T-helper 1 cell treated with Interleukin-12 subunit alpha and Interleukin-12 subunit beta and Interleukin-4 antibody, amounts not matched to agents 30 ng/mL and 1 ng/mL, for 36 hours (primary cell): ENCODE data around the gene TBX10. TPM values are rescaled to one million over a fixed set of nuclear protein-coding genes. Genes with fewer than 3 reads are reported as not detected.
"Not testable (repeated sequence)": the region's sequence is repeated elsewhere in the genome, so short reads cannot be mapped to it uniquely, and the experiment has no call there.

Experiments used
- intact Hi-C: fragments of 100-400 bp; cut with micrococcal nuclease; formaldehyde crosslinking; loops from one replicate; pipeline ENCODE4 v1.15.1; 2024
- total RNA-seq: library from RNA; stranded (reverse); gene quantifications from 2 replicates; pipeline ENCODE4 v1.2.3, GENCODE V29; 2022

TBX10 gene
- total RNA-seq, 1 donor from 2014 or later = not detected

GRCh38 chr11:67632982-67633755 is 6.4 kb downstream of the TBX10 start:
- intact Hi-C loops = no loop called here

DNA sequence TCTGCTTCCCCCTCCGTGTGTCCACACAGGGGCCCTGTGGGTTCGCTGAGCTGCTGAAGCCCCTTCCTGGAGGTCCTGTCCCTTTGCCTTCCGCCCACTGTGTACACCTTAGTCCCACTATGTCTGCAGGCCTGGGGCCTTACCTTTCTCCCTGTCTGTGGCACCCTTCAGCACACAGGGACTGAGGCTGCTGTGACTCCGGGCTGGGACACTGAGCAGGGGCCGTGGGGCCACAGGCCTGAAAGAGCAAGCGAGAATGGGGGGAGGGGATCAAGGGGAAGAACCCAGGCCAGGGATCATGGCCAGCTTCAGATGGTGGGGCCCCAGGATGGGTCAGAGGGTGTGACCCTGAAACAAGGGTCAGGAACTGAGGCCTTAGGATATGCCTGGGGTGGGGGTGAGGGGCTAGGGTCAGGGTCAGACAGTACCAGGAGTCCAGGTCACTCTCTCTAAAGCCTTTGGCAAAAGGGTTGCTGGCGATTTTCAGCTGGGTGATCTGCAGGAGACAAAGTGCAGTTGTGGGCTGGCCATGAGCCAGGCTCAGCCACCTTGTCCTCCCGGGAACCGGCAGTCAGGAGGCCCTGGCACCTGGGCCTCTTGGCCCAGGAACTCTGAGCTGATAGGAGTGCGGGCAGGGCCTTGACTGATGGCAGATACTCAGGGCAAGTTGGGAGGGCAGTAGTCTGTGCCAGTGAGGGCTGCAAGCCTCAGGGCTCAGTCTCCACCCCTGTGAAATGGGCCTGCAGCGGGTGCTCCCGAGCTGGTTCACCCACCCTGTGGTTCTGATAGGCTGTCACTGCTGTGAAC is 7.2 kb downstream of the TBX10 start:
- intact Hi-C loops = no loop called here

GRCh38 chr11:67631853-67632174 is 7.7 kb downstream of the TBX10 start:
- intact Hi-C loops = no loop called here

DNA sequence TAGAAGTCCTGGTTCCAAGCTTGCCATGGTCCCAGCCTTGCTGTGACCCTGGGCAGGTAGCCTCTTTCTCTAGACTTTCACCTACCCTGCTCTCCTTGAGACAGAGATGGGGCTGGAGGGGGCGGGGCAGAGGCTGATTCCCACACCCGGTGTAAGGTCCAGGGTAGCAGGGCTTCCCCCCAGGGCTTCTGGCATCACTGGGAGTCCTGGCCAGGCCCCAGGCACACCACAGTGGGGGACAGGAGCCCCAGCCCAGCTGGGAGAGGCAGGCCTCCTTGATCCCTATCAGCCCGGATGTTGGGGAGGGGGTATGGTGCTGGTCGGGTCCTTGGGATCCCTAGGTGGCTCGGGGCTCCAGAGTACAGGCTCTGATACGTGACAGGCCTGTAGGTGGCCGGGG is 8.2 kb downstream of the TBX10 start:
- intact Hi-C loops = no loop called here

DNA sequence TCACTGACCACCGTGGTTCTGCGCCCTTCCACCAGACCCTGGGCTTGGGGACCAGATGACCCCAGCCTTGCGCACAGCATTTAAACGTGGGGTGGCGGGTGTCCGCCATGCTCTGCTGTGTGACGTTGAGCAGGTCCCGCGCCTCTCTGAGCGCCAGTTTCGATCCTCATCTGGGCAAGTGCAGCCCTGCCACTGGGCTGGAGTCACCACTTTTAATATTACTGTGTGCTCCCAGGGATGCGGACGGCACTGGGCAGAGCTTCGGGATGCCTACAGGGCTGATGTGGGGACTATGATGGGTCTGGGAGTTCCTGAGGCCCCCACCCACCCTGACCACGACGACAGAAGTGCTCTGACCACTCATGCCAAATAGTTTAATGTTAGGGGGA is 8.6 kb downstream of the TBX10 start:
- intact Hi-C loops = loop anchor here (1.0 kb wide), 4 partner anchors 174 to 399 kb away; partner anchors contain the start of genes NDUFS8 and POLD4

GRCh38 chr11:67630228-67630942 is 9.2 kb downstream of the TBX10 start:
- intact Hi-C loops = loop anchor here (1.0 kb wide), 4 partner anchors 175 to 400 kb away; partner anchors contain the start of genes NDUFS8 and POLD4

DNA sequence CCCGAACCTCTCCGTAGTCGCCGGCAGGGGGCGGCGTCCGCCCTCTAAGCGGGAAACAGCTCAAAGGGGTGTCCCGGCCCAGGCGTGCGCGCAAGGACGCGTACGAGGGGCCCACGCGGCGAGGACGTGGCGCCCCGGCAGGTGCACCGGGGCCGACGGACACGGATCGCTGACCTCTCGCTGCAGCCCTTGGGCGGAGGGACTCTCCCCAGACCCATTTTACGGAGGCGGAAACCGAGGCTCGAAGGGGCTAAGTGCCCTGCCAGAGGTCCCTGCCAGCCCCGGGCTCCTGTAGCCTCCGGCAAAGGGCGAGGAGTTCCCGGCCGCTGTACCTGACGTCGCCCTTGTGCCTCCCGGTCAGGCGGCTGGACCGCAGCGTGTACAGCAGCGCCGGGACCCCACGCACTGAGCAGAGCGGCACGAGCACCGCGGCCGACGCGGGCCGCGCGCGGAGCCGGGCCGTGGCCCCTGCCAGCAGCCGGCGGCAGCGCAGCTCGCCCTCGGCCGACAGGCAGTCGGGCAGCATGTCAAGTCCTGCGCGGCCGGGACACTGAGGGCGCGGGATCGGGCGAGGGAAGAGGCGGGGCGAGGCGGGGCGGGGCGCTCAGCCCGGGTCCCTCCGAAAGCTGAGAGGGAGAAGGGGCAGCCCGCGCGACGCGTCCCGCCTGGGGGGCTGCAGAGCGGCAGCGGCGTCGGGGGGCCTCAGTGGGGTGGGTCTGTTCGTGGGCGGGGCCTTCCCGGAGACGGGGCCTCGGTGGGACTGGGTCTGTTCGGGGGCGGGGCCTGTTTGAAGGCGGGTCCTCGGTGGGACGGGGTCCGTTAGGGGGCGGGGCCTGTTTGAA is 10.0 kb downstream of the TBX10 start, which contains the start of gene NUDT8:
TSS of gene NUDT8 (minus strand) at position 552 of the 842 bp plus-strand sequence. CDS start at position 526, 26 bp downstream.
- intact Hi-C loops = loop anchor here (1.0 to 5.0 kb wide), 10 partner anchors 15 to 401 kb away; partner anchors contain the start of genes CDK2AP2, GSTP1, NDUFS8 and NDUFV1

DNA sequence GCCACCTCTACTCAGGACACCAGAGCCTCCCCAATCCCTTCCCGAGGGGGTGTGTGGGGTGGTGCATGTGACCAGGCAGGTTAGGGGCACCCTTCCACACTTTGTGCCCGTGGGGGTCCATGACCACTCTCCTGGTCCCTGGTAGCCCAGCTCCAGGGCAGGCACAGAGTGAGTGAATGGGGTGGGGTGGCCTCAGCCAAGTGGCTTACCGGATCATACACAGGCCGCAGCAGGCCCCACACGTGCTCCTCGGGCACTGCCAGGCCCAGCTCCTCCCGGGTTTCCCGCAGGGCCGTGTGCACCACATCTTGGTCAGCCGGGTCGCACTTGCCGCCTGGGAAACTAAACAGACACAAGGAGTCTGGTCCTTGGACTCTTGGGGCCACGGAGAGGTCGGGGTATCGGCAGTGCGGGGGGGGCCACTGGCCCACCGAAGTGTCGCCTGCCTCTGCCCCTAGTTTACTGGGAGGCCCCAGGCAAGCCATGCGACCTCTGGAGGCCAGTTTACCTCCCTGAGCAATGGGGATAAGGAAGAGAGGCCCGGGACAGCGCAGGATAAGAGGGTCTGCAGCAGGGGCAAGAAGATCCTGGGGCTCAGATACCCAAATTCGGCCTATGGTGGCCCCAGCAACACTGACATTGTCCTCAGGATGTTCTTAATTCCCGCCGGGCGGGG is 10.7 kb downstream of the TBX10 start:
- intact Hi-C loops = loop anchor here (1.0 to 5.0 kb wide), 6 partner anchors 15 to 121 kb away; partner anchors contain the start of genes CDK2AP2, GSTP1 and NDUFV1

DNA sequence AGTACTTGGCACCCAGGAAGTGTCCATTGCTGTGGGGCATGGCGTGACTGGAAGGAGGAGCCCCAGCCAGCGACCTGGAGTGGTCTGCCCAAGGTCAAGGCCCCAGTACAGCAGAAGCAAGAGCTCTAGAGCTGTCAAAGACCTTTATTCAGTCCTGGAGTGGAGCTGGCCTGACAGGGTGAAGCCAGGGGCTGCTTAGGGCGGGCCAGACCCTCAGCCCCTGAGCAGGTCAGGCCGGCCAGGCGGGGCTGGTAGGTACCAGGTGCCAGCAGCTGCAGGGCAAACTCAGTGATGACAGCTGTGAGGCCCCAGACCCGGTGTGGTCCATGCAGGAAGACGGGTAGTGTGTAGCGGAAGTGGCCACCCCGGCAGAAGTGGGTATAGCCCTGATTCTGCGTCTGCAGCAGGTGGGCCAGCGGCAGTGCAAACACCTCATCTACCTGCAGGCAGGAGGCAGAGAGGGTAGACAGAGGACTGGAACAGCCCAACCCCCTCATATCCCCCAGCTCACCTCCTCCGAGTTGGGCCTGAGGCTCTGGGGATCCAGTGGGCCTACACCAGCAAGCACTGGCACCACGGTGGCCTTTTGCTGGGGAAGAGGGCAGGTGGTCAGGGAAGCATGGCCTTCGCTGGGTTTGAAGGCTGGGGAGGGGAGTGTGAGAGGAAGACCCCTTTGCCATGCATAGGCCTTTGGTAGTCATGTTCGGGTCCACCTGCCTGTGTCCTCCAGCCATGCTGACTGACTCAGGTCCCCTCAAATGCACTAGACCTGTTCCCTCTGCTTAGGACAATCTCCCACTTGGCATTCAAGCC is 11.5 kb downstream of the TBX10 start:
- intact Hi-C loops = loop anchor here (5.0 kb wide), 2 partner anchors 46 to 89 kb away; partner anchors contain the start of gene GSTP1

DNA sequence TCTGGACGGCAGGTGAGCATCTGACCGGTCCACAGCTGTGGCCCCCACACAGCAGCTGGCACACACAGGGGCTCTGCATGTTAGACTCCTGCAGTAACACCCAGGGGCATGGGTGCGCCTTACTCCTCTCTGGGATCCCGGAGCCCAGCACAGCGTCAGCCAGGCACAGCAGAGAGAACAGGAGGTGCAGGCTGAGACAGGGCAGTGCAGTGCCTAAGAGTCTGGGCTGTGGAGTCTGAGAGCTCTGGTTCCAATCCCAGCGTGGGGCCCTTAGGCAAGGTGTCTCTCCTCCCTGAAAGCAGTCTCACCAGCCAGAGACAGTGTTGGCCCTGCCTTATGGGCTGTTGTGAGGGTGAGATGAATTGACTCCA is 12.1 kb downstream of the TBX10 start:
- intact Hi-C loops = loop anchor here (5.0 kb wide), 2 partner anchors 45 to 90 kb away; partner anchors contain the start of gene GSTP1

GRCh38 chr11:67626970-67627369 is 12.6 kb downstream of the TBX10 start:
- intact Hi-C loops = loop anchor here (5.0 kb wide), 2 partner anchors 45 to 90 kb away; partner anchors contain the start of gene GSTP1

GRCh38 chr11:67626131-67626833 is 13.3 kb downstream of the TBX10 start:
- intact Hi-C loops = loop anchor here (5.0 kb wide), 2 partner anchors 44 to 91 kb away; partner anchors contain the start of gene GSTP1

DNA sequence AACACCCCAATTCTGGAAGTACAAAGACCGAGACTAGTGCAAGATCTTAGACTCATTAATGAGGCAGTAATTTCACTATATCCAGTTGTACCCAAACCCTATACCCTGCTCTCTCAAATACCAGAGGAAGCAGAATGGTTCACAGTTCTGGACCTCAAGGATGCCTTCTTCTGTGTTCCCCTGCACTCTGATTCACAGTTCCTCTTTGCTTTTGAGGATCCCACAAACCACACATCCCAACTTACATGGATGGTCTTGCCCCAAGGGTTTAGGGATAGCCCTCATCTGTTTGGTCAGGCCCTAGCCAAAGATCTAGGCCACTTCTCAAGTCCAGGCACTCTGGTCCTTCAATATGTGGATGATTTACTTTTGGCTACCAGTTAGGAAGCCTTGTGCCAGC is 15.8 kb downstream of the TBX10 start:
- intact Hi-C loops = not testable (repeated sequence)

DNA sequence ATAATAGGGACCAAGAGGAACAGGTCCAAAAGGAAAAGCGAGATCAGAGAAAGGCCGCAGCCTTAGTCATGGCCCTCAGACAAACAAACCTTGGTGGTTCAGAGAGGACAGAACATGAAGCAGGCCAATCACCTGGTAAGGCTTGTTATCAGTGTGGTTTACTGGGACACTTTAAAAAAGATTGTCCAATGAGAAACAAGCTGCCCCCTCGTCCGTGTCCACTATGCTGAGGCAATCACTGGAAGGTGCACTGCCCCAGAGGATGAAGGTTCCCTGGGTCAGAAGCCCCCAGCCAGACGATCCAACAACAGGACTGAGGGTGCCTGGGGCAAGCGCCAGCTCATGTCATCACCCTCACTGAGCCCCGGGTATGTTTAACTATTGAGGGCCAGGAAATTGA is 16.7 kb downstream of the TBX10 start:
- intact Hi-C loops = not testable (repeated sequence)

- intact Hi-C loops = not testable (repeated sequence)
These were observed 17.6 kb downstream of the TBX10 start for GRCh38 chr11:67621928-67622327.

DNA sequence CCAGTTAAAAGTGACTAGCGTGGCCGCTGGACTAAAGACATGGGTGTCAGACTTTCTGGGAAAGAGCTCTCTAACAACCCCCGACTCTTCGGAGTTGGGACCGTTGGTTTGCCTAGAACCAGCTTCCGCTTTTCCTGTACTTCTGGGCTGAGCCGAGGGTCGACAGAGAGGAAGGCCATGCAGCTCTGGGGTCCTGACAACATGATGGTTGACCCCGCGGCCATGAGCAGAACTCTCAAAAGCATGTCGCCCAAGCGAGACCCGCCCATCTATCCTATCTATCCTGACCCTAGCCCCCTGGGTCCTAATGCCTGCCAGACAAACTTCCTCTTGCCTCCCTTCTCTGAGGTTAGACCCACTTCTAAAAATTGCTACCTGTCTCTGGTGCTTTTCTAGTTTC is 18.9 kb downstream of the TBX10 start:
- intact Hi-C loops = not testable (repeated sequence)

DNA sequence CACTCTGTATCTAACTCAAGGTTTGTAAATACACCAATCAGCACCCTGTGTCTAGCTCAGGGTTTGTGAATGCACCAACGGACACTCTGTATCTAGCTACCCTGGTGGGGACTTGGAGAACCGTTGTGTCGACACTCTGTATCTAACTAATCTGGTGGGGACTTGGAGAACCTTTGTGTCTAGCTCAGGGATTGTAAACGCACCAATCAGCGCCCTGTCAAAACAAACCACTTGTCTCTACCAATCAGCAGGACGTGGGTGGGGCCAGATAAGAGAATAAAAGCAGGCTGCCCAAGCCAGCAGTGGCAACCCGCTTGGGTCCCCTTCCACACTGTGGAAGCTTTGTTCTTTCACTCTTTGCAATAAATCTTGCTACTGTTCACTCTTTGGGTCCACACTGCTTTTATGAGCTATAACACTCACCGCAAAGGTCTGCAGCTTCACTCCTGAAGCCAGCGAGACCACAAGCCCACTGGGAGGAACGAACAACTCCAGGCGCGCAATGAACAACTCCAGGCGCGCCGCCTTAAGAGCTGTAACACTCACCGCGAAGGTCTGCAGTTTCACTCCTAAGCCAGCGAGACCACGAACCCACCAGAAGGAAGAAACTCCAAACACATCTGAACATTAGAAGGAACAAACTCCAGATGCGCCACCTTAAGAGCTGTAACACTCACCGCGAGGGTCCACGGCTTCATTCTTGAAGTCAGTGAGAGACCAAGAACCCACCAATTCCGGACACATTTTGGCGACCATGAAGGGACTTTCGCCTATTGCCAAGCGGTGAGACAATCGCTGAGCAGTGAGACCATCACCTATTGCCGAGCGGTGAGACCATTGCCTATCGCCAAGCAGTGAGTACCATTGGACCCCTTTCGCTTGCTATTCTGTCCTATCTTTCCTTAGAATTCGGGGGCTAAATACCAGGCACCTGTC is 19.6 kb downstream of the TBX10 start:
- intact Hi-C loops = not testable (repeated sequence)
